CD4-positive, alpha-beta T cell treated with Interleukin-4 for 1 hour (primary cell): ENCODE results near the gene SCN1B.
"Not testable (repeated sequence)": the region's sequence is repeated elsewhere in the genome, so short reads cannot be mapped to it uniquely, and the experiment has no call there.

ENCODE experiments used
- DNase-seq, 2 donors: peaks; one replicate each; pipeline ENCODE4 v3.0.0-alpha.2; 2020 to 2022

Gene SCN1B

GRCh38 chr19:35002037-35002535 is 28.2 kb upstream of the SCN1B start:
- DNase-seq, result no peak

DNA sequence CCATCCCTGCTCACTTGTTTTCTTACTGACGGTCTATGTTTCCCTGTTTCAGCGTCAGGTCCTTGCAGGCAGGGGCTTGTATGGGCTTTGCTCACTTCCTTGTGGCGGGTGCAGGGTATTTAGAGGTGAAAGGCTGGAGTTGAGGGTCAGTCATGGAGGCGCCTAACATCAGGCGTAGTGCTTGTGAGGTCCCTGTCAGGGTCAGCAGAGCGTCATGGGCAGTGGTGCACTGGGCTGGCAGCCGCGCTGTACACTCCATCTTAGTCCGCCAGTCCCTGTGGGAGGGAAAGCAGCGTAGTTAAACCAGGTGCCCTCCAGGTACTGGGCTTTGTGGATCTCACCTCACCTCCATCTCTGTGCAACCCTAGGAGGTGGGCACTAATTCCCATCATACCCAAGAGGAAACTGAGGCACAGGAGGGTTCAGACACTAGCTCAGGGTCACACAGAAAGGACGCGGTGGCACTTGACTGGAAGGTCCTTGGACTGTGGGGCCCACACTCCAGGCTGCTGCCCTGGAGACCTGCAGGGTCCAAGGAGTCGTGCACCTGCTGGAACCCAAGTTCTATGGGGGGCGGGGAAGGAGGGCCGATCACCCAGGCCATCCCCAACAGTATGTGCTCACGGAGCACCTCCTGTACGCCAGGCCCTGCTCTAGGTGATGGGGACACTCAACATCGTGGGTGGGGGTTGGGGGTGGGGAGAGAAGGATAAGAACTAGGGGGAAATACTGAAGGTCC is 25.6 kb upstream of the SCN1B start:
- no peak for DNase-seq

DNA sequence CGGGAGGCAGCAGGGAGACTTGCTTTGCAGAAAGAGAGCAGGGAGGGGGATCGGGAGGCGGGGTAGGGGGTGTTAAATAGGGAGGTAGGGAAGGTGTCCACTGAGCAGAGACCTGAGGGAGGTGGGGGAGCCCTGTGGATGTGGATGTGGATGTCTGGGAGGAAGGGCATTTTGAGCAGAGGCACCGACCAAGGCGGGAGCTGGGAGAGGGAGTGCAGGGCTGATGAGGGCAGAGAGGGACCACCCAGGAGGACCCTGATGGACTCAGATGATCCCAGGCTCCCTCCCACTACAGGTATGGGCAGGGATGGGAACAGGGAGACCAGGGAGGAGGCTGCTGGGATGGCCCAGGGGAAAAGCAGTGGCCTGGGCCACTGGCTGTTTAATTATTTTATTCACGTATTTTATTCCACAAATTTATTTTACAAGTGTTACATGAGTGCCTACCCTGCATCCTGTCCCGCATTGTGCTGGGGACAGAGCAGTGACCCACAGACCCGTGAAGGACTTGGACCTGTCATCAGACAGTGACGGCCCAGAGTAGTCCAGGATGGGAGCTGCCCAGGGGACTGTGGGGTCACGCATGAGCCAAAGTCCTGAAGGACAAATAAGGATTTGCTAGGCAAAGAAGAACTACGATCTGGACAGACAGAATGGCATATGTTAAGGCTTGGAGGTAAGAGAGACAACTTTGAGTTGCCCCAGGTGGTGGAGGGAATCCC is 24.9 kb upstream of the SCN1B start:
- no peak for DNase-seq

DNA sequence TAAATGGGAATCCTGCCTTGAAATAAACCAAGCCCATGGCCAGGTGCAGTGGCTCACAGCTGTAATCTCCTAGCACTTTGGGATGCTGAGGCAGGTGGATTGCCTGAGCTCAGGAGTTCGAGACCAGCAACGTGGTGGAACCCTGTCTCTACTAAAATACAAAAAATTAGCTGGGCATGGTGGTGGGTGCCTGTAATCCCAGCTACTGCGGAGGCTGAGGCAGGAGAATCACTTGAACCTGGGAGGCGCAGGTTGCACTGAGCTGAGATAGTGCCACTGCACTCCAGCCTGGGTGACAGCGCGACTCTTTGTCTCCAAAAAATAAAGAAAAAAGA is 24.3 kb upstream of the SCN1B start:
- not testable (repeated sequence) for DNase-seq

GRCh38 chr19:35006342-35006998 is 23.8 kb upstream of the SCN1B start:
- DNase-seq, result no peak

GRCh38 chr19:35006999-35007365 is 23.3 kb upstream of the SCN1B start:
- no peak for DNase-seq

DNA sequence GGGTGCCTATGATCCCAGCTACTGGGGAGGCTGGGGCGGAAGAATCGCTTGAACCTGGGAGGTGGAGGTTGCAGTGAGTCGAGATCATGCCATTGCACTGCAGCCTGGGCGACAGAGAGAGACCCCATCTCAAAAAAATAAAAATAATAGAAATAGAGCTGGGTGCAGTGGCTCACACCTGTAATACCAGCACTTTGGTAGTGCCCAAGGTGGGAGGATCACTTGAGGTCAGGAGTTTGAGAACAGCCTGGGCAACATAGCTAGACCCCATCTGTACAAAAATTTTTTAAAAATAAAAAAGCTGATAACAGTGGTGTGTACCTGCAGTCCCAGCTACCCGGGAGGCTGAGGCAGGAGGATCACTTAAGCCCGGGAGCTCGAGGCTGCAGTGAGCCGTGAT is 22.8 kb upstream of the SCN1B start:
- not testable (repeated sequence) for DNase-seq

DNA sequence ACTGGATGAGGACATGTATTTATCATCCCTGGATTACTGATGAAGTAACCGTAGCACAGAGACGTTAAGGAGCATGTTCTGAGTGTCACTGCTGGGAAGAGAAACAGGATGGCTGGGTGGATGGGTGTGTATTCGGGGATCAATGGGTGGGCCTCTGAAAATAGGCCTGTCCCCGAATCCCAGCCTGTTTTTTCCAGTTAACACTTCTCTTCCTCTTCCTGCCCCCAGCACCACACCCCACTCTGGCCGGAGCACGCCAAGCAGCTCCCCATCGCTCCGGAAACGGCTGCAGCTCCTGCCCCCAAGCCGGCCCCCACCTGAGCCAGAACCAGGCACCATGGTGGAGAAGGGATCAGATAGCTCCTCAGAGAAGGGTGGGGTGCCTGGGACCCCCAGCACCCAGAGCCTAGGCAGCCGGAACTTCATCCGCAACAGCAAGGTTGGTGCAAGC is 21.4 kb upstream of the SCN1B start:
- DNase-seq, result no peak

- DNase-seq, result no peak
Observed at GRCh38 chr19:35009424-35010415, 20.6 kb upstream of the SCN1B start.

DNA sequence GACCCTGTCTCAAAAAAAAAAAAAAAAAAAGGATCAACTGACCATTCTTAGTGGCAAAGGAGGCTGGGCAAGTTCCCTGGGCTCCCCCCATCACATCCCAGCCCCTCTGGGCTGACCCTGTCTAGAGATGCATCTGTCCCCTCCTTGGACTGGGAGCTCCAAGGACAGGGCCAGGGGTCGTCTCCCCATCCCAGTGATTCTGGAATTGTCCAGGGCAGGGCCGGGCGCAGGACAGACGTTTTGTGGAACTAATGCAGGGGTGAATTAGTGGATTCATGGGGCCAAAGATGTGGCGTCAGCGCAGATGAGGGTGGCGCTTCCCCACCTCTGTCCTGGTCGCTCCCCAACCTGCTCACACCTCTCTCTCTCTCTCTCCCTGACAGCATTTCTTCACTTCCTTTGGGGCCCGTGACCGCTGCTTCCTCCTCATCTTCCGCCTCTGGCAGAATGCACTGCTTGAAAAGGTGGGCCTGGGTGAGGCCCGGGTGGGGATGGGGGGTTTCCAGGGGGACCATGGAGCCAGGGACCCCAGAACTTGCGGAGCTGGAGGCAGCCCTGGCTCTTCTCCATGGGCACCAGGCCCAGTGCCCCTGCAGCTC is 19.1 kb upstream of the SCN1B start:
- peak; percentile 49 to 57 for DNase-seq

DNA sequence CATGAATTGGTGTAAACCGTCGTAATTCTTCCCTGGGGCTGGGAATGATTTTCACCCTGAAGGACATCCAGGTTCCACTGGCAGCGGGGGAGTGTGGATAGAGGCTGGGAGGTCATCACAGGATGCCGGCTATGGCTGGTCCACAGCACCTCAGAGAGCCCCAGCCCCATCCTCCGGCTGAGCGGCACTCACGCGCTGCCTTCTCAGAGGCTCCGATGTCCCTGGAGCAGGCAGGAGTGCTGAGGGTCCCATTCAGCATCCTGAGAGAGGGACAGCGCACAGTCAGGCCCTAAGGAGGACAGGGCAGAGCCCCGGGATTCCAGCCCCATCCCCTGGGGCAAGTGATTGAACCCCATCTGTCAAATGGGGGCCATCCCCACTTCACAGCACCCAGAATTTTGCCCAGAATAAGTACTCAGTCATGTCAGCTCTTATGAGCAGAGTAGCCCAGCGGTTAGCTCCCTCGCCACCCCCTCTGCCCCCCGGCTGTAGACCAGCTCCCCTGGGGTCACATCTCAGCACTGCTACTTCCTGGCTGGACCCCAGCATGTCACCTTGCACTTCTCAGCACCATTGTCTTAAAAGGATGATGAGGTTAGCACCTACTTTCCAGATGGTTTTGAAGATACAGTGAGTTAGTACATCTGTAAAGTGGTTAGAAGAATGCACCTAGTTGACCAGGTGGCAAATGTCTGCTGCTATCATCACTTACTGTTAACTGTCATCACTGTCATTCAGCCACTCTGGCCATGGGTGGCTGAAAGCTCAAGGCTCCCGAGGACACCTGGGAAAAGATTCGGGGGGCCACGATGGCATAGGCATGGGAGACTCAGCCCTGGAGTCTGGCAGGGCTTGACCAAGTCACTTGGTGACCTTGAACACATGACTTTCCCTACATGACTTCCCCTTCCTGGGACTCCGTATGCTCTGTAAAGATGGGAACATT is 18.3 kb upstream of the SCN1B start:
- DNase-seq, result peak in 1 of 2 donors; percentile 38

- peak; percentile 85 to 86 for DNase-seq
Observed at GRCh38 chr19:35013041-35013819, 17.0 kb upstream of the SCN1B start.

DNA sequence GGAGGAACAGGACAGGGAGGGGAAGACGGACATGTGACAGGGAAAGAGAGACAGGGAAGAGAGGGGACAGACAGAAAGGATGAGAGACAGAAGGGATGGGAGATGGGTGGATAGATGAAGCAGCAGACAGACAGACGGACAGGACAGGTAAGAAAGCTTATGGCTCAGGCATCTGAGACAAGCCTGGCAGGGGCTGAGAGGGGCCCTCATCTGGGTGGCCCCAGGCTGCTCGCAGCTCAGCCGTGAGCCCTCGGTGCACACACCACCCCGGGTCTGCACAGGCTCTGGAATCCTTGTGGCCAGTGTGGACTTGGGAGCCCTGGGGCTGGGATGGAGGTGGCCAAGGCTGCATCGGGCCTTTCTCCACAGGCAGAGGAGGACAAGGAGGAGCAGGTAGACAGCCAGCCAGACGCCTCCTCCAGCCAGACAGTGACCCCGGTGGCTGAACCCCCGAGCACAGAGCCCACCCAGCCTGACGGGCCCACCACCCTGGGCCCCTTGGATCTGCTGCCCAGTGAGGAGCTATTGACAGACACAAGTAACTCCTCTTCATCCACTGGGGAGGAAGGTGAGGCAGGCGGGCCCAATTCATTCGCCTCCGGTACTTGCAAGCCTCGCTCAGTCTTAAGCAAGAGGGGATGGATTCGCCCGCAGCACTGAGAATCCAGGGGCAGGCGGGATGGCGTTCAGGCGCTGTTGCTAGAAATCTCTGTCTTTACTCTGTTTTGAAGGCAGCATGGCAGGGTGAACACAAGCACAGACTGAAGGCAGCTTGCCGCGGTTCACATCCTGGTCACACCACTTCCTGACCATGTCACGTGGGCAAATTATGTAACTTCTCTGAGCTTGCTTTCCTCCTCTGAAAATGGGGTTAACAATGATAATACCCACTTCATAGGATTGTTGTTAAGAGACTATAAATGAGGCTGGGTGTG is 16.2 kb upstream of the SCN1B start:
- DNase-seq, result peak; percentile 79 to 85

GRCh38 chr19:35014774-35015173 is 15.5 kb upstream of the SCN1B start:
- not testable (repeated sequence) for DNase-seq

DNA sequence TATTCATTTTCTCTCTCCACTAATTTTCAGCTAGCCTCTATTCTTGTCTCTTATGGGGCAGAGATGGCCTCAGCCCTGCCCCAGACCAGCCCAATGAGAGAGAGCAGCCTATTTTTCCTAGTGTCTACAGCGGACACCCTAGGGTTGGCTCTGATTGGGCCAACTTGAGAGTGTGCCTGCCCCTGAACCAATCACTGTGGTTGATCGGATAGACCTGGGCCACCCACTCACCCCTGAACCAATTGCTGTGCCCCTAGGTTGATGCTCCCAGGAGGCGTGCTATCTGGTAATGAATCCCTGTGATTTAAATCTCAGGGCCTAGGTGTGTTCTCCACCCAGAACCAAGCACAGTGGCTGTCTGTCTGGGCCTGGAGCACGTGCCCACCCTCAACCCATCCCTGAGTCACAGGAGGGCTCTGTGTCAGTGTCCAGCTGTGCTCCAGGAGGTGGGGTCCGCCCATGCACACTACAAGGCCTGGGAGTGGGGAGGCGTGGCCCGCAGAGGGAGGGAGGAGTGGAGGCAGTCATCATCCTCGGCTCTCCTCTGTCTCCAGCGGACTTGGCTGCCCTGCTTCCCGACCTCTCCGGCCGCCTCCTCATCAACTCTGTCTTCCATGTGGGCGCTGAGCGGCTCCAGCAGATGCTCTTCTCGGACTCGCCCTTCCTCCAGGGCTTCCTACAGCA is 14.9 kb upstream of the SCN1B start:
- no peak for DNase-seq

DNA sequence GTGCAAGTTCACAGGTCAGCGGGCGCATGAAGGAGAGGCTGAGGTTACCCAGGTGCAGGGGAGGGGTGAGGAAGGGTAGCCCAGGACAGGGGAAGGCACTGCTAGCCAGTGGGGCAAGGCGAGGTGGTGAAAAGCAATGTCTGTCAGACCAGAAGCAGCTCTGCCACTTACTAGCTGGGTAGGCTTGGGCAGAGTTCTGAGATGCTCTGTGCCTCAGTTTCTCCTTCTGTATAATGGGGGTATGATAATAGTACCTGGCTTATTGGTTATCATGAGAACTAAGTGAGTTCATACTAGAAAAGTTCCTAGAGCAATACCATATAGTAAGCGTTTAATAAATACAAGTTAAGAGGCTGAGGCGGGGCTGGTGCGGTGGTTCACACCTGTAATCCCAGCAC is 14.3 kb upstream of the SCN1B start:
- DNase-seq, result no peak

GRCh38 chr19:35017507-35017906 is 12.8 kb upstream of the SCN1B start:
- DNase-seq, result no peak

DNA sequence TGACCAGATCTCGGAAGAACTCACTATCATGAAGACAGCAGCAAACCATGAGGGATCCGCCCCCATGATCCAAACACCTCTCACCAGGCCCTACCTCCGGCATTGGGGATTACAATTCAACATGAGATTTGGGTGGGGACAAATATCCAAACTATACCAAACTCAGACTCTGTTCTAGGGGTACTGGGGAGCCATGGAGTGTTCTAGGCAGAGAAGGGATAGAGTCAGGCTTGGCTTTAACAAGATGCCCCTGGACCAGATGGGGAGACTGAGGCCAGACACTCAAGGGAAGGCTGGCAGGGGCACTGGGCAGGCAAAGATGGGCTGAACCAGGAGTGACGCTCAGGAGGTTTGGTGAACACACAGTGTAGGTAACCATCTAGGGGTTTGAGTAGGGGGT is 11.9 kb upstream of the SCN1B start:
- DNase-seq, result no peak
